GM12865 (cell line): ENCODE results near the gene BDKRB1.
"Not testable (repeated sequence)": the region's sequence is repeated elsewhere in the genome, so short reads cannot be mapped to it uniquely, and the experiment has no call there.

Experiments used
- DNase-seq: peaks from one replicate; pipeline ENCODE4 v3.0.0; 2010; ENCODE audit warnings: low read depth
- H3K4me3 ChIP-seq: 2 replicates; pipeline ENCODE4 v1.5.1; 2011; ENCODE audit warnings: mild to moderate bottlenecking, low read depth, low read length, control low read depth
- CTCF ChIP-seq: IDR thresholded peaks from 2 replicates; pipeline ENCODE4 v1.5.1; 2011; ENCODE audit warnings: low read length, control low read depth, low read depth, inconsistent platforms; ENCODE audit not compliant: insufficient read depth; ENCODE audit errors: missing control alignments

BDKRB1 gene

GRCh38 chr14:96240641-96241040 is 15.4 kb upstream of the BDKRB1 start:
- TF ChIP-seq CTCF, result no peak
- DNase-seq, result no peak
- no peak overlapping the region for H3K4me3 ChIP-seq

GRCh38 chr14:96242126-96242525 is 13.9 kb upstream of the BDKRB1 start:
- no peak for TF ChIP-seq CTCF
- no peak for DNase-seq
- H3K4me3 ChIP-seq, result no peak overlapping the region

GRCh38 chr14:96243785-96244184 is 12.2 kb upstream of the BDKRB1 start:
- no peak for TF ChIP-seq CTCF
- DNase-seq, result peak; percentile 9

GRCh38 chr14:96245074-96245473 is 10.9 kb upstream of the BDKRB1 start:
- DNase-seq, result not testable (repeated sequence)

More at GRCh38 chr14:96243785-96244184, 12.2 kb upstream of the BDKRB1 start:
- H3K4me3 ChIP-seq, result no peak overlapping the region

GRCh38 chr14:96245710-96246538 is 10.1 kb upstream of the BDKRB1 start:
- TF ChIP-seq CTCF, result no peak
- DNase-seq, result no peak
- H3K4me3 ChIP-seq, result no peak overlapping the region

More at GRCh38 chr14:96245074-96245473, 10.9 kb upstream of the BDKRB1 start:
- not testable (repeated sequence) for H3K4me3 ChIP-seq

GRCh38 chr14:96246539-96246847 is 9.5 kb upstream of the BDKRB1 start:
- H3K4me3 ChIP-seq, result no peak overlapping the region
- no peak for DNase-seq
- no peak for TF ChIP-seq CTCF

GRCh38 chr14:96247031-96247430 is 9.0 kb upstream of the BDKRB1 start:
- DNase-seq, result no peak
- no peak overlapping the region for H3K4me3 ChIP-seq
- no peak for TF ChIP-seq CTCF
